Memory B cell (primary cell): Measurements from ENCODE around the gene CDH19.

Experiments used
- ATAC-seq: fragments of 150-1000 bp; cut with Tn5 transposase; 2 replicates; pipeline ENCODE4 v1.10.0; 2021; ENCODE audit warnings: low read depth, mild to moderate bottlenecking, moderate library complexity
- DNase-seq, 2 donors: peaks; one replicate each; pipeline ENCODE4 v3.0.0; 2022; ENCODE audit warnings: low spot score in 2 of 2
- H3K27ac Mint-ChIP-seq: one replicate; pipeline ENCODE4 v1.8.0; 2022; ENCODE audit warnings: mild to moderate bottlenecking, moderate library complexity, mixed read lengths
- H3K27me3 Mint-ChIP-seq: one replicate; pipeline ENCODE4 v1.8.0; 2022; ENCODE audit warnings: mixed read lengths
- H3K36me3 Mint-ChIP-seq: one replicate; pipeline ENCODE4 v1.8.0; 2022; ENCODE audit warnings: mild to moderate bottlenecking, mixed read lengths
- H3K4me1 Mint-ChIP-seq: one replicate; pipeline ENCODE4 v1.8.0; 2022; ENCODE audit warnings: mixed read lengths
- H3K4me3 Mint-ChIP-seq: one replicate; pipeline ENCODE4 v1.8.0; 2022; ENCODE audit warnings: mild to moderate bottlenecking, moderate library complexity, mixed read lengths
- H3K9me3 Mint-ChIP-seq: one replicate; pipeline ENCODE4 v1.8.0; 2022; ENCODE audit warnings: mixed read lengths

Gene CDH19, protein sequence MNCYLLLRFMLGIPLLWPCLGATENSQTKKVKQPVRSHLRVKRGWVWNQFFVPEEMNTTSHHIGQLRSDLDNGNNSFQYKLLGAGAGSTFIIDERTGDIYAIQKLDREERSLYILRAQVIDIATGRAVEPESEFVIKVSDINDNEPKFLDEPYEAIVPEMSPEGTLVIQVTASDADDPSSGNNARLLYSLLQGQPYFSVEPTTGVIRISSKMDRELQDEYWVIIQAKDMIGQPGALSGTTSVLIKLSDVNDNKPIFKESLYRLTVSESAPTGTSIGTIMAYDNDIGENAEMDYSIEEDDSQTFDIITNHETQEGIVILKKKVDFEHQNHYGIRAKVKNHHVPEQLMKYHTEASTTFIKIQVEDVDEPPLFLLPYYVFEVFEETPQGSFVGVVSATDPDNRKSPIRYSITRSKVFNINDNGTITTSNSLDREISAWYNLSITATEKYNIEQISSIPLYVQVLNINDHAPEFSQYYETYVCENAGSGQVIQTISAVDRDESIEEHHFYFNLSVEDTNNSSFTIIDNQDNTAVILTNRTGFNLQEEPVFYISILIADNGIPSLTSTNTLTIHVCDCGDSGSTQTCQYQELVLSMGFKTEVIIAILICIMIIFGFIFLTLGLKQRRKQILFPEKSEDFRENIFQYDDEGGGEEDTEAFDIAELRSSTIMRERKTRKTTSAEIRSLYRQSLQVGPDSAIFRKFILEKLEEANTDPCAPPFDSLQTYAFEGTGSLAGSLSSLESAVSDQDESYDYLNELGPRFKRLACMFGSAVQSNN

DNA sequence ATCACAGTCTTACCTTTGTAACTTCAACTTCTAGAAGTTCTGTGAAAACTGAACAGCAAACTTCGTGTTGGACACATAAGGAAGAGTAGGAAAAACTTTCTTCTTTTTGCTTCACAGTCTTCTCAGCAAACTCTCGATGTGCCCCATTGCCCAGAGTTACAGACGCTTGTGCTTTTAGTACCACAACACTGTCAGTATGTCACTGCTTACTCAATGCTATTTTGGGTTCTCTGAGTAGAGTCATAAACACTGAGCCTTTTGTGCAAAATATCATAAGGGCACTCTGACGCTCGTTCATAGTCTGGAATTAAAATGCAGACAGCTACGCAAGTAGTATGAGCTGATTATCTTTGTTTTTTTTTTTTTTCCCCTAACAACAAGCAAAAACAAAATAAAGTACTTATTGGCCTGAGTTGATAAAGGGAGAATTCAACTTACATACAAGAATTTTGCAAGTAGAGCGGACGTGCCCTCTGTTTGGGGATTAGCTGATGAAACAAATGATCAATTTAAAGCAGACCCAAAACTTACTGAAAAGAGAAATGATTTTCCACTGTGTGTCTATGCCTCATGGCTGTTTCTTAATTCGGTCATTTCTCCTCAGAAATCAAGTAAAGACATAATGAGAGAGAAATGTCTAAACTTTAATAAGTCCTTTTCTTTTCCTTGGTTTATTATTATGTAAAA, at the start of gene CDH19:
Gene CDH19 (minus strand): TSS at position 150 of the 687 bp plus-strand sequence. CDS start 31,886 bp downstream, outside the sequence.
- no peaks in the 10 kb centered on the region for H3K9me3 Mint-ChIP-seq
- H3K36me3 Mint-ChIP-seq: no peaks in the 10 kb centered on the region
- no peak for DNase-seq
- H3K27ac Mint-ChIP-seq: no peak within 1 kb of the TSS
- H3K4me1 Mint-ChIP-seq: no peaks in the 10 kb centered on the region
- H3K27me3 Mint-ChIP-seq: no peaks in the 10 kb centered on the region
- H3K4me3 Mint-ChIP-seq: no peak within 1 kb of the TSS
- no peak for ATAC-seq

DNA sequence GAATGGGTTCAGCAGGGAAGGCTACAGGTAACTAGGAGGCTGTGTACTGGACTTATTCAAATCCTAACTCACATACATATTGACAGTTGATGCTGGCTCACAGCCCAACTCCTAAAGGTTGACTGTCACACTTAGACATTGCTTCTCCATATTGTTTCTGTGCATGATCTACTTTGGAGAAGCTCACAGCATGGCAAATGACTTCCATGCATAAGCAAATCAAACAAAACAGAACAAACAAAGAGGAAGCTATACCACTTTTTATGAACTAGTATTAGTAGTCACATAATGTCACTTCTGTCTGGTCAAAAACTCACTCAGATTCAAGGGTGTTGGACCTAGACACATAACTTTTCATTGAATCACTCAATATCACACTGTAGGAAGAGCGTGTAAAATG, 43.8 kb upstream of the CDH19 start:
- ATAC-seq (no peak), DNase-seq (no peak)
- H3K27ac Mint-ChIP-seq: no peak overlapping the region
- H3K27me3 Mint-ChIP-seq: no peaks in the 10 kb centered on the region
- no peaks in the 10 kb centered on the region for H3K4me1 Mint-ChIP-seq
- no peak overlapping the region for H3K4me3 Mint-ChIP-seq
- no peaks in the 10 kb centered on the region for H3K36me3 Mint-ChIP-seq
- peaks cover 4% of the 10 kb centered on the region for H3K9me3 Mint-ChIP-seq

DNA sequence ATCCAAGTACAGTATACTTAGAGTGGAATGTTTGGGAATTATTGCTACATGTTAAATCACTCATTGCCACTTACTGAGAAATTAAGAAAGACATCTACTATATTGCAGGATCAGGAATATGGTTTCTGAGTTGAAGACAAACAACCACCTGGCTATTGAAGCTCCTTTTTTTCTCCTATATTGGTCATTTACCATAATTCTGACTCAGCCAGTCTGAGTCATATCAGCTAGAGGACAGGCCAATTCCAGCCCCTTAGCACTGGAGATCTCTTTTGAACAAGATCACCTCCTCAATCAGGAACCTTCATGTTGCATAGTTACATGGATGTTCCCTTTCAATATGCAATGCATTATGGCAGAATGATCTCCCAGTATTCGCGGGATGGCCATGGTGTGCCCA, 42.7 kb upstream of the CDH19 start:
- ATAC-seq (no peak), DNase-seq (no peak)
- H3K27ac Mint-ChIP-seq: no peak overlapping the region
- peaks cover 3% of the 10 kb centered on the region for H3K9me3 Mint-ChIP-seq
- H3K27me3 Mint-ChIP-seq: no peaks in the 10 kb centered on the region
- no peaks in the 10 kb centered on the region for H3K4me1 Mint-ChIP-seq
- H3K4me3 Mint-ChIP-seq: no peak overlapping the region
- H3K36me3 Mint-ChIP-seq: no peaks in the 10 kb centered on the region

DNA sequence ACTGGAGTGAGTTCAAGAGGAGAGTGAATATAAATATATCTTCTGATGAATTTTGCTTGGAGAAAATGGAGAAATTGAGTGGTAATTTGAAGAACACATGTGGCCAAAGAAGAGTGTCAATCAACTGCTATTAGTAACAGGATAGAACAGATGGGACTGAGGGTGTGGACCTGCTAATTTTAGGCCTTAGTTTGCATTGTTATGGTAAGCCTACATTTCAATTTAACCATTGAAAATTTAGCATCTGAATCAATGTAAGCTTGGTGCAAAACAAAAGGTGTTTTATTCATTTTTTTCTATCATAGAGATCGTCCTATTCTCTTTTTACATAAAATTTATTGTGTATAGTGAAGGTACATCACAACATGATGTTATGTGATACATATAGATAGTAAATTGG, 42.1 kb upstream of the CDH19 start:
- Mint-ChIP-seq H3K4me3 (no peak overlapping the region), H3K9me3 (peaks cover 4% of the 10 kb centered on the region), H3K27ac (no peak overlapping the region), H3K4me1 (no peaks in the 10 kb centered on the region), H3K27me3 (no peaks in the 10 kb centered on the region), H3K36me3 (no peaks in the 10 kb centered on the region)
- DNase-seq: no peak
- no peak for ATAC-seq

DNA sequence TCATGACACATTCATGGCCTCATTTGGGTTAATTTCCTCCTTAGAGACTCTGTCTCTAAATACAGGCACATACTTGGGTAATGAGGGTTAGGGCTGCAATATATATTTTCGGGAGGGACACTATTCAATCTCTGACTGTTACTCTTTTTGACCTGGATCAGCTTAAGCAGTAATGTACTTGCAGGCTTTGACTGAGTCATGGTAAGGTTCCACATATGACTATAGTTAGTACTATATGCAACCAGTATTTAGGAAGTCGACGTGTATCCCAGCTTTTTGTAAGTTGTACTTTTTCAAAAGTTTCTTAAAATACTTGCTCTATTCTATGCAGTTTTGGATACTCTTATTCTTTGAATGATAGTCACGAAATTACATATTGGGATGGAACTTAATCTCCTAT, 37.2 kb upstream of the CDH19 start:
- no peaks in the 10 kb centered on the region for H3K27me3 Mint-ChIP-seq
- H3K4me3 Mint-ChIP-seq: no peak overlapping the region
- no peaks in the 10 kb centered on the region for H3K4me1 Mint-ChIP-seq
- no peak for ATAC-seq
- no peak for DNase-seq
- no peak overlapping the region for H3K27ac Mint-ChIP-seq
- H3K9me3 Mint-ChIP-seq: peaks cover 8% of the 10 kb centered on the region
- H3K36me3 Mint-ChIP-seq: no peaks in the 10 kb centered on the region

DNA sequence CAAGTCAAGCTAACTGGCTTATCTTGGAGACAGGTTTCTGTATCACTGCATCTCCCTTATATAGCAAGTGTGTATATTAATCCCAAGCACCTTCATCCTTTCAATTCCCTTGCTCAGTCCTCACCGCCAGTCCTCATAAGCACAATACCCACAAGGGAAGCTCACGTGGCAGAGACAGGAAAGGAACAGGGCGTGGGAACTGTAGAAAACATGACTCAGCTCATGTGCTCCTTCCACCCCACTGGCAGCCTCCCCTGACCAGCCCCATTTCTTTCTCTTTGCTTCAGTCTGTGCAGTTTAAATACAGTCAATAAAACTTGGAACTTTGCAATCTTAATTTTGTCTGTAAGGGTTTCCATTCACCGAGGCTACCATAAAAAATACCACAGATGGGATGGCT, 36.5 kb upstream of the CDH19 start:
- H3K27me3 Mint-ChIP-seq: no peaks in the 10 kb centered on the region
- no peak overlapping the region for H3K27ac Mint-ChIP-seq
- H3K9me3 Mint-ChIP-seq: peaks cover 8% of the 10 kb centered on the region
- H3K4me3 Mint-ChIP-seq: no peak overlapping the region
- ATAC-seq (no peak), DNase-seq (no peak)
- H3K36me3 Mint-ChIP-seq: no peaks in the 10 kb centered on the region
- no peaks in the 10 kb centered on the region for H3K4me1 Mint-ChIP-seq

DNA sequence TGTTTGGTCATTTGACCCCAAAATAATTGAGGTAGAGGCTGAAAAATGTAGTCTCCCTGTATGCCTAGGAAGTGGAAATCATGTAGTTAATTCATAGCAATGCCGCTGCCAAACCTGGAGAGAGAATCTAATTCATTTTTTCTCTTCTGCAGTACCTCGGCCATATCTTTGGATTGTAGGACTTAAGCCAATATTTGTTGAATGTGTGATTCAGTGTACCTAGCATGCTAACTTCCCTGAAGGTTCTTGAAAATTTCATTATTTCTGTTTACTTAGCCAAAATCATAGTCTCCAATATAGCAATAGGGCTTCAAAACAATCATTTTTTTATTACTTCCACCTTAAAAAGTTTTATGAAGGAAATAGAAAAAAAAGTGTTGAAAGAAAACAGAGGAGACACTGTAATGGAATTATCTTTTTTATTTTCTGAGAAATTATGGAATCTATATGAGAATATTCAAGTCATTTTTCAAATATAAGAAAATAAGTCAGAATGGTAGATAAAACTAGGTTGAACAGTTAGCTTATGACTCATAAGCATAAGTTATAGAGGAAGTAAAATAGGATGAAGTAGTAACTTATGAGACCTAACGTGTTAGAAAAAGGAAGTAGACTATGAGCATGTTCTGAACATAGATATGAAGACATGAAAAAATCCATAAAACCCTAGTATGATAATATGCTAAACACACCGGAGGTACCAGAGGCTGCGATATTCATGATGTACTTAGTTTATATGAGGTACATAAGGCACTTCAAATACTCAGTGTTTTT, 35.2 kb upstream of the CDH19 start:
- no peak for ATAC-seq

DNA sequence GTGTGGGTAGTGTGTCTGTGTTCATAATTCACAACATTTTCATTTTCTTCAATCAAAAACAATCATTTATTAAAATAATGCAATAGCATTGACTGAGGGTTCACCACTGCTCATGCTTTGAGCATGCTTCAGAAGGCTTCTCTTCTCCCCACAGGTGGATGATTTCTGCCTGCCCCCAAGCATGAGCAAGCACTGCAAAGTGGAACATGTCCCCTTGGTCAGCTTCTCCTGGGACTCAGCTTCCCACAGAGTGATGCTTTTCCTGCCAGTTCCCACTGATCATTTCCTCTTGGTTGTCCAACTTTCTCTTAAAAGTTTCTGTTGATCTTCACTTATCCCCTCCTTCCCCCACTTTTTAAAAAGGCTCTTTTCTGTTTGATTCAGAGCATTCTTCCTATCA, 31.5 kb upstream of the CDH19 start:
- H3K4me3 Mint-ChIP-seq: no peak overlapping the region

More for the DNA sequence above, 35.2 kb upstream of the CDH19 start:
- Mint-ChIP-seq H3K9me3 (peaks cover 8% of the 10 kb centered on the region), H3K27me3 (no peaks in the 10 kb centered on the region), H3K36me3 (no peaks in the 10 kb centered on the region), H3K4me3 (no peak overlapping the region), H3K27ac (no peak overlapping the region), H3K4me1 (no peaks in the 10 kb centered on the region)
- no peak for DNase-seq

DNA sequence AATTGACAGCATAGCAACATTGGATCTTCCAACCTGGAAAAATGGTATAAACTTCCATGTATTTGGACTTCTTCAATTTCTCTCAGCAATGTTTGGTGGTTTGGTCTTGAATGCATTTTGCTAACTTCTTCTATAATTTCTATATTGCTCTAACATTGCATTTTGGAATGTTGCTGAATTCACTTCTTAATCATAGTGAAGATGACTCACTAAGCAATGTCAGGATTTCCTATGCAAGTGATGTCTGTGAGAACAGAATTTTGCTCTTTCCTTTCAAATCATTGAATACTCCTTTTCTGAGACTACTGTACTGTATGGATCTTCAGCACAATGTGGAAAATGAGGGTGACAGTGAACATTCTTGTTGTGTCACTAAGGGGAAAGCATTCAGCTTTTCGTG, 28.9 kb upstream of the CDH19 start:
- Mint-ChIP-seq H3K4me3 (no peak overlapping the region), H3K27ac (no peak overlapping the region), H3K9me3 (peaks cover 7% of the 10 kb centered on the region), H3K4me1 (no peaks in the 10 kb centered on the region), H3K27me3 (no peaks in the 10 kb centered on the region), H3K36me3 (no peaks in the 10 kb centered on the region)
- ATAC-seq (no peak), DNase-seq (no peak)

More for the DNA sequence above, 31.5 kb upstream of the CDH19 start:
- peaks cover 3% of the 10 kb centered on the region for H3K9me3 Mint-ChIP-seq
- H3K4me1 Mint-ChIP-seq: no peaks in the 10 kb centered on the region
- no peak for DNase-seq
- no peaks in the 10 kb centered on the region for H3K27me3 Mint-ChIP-seq
- H3K27ac Mint-ChIP-seq: no peak overlapping the region
- no peak for ATAC-seq
- no peaks in the 10 kb centered on the region for H3K36me3 Mint-ChIP-seq

DNA sequence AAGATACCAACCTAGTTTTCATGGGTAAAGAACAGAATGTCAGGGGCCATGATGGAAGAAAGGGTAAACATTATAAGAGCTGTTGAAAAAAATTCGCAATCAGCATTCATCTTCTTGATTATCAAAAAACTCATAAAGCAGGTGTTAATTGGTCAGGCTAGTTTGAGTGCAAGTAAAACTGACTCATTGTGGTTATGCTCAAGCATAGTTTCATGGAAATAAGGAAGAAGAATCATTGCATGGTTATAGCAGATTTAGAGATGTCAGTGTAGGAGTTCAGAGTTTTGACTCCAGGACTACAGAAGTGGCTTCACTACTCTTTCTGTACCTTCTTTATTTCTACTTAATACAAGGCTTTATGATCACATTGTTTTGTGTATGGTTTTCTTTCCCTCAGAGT, 26.9 kb upstream of the CDH19 start:
- no peak overlapping the region for H3K4me3 Mint-ChIP-seq
- no peak overlapping the region for H3K27ac Mint-ChIP-seq
- no peak for DNase-seq
- peaks cover 7% of the 10 kb centered on the region for H3K9me3 Mint-ChIP-seq
- no peaks in the 10 kb centered on the region for H3K36me3 Mint-ChIP-seq
- no peaks in the 10 kb centered on the region for H3K4me1 Mint-ChIP-seq
- no peak for ATAC-seq
- no peaks in the 10 kb centered on the region for H3K27me3 Mint-ChIP-seq

DNA sequence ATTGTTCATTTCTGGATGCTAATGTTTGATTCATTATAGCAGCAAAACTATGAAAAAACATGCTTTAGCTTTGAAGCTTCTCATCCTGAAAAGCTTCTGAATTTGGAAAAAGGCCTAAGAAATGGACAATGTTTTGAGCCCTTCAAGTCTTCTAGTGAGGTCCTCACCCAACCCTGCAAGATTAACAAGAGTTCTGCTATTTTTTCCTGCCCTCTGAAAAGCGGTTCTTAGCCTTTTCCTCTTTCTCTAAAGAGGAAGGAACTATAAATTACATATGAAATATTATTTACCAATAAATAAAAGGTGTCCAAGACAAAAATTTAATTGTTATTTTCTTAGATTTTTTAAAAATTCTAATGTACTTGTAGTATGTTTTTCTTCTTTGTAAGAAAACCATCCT, 19.9 kb upstream of the CDH19 start:
- DNase-seq: no peak
- ATAC-seq: no peak
- H3K27me3 Mint-ChIP-seq: no peaks in the 10 kb centered on the region
- H3K36me3 Mint-ChIP-seq: no peaks in the 10 kb centered on the region
- H3K4me3 Mint-ChIP-seq: no peak overlapping the region
- no peak overlapping the region for H3K27ac Mint-ChIP-seq
- peaks cover 8% of the 10 kb centered on the region for H3K9me3 Mint-ChIP-seq
- H3K4me1 Mint-ChIP-seq: no peaks in the 10 kb centered on the region

DNA sequence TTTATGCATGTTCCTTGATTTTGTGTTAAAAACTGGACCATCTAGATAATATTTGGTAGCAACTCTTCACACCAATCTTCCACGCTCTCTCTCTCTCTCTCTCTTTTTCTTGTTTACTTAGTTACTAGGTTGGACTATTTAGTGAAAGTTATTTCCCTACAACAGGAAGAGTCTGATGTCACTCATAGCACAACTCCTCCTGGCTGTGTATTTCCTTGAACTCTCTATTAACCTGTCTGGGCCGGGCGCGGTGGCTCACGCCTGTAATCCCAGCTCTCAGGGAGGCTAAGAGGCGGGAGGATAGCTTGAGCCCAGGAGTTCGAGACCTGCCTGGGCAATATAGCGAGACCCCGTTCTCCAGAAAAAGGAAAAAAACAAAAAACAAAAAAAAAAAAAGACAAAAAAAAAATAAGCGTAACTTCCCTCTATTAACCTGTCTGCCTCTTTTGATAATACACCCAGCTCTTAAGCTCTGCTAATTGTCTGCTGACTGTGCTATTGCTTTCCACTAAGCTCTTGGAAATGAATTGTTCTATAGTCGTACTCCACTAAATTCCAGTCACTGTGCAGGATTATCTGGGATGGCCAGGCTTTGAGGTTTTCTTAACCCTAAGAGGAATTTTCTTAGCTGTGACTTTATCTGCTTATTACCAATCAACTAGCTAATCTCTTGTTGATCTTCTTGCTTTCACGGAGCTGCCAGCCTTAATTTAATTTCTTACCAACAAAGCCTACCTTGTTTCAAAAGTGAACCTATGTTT, 18.1 kb upstream of the CDH19 start:
- Mint-ChIP-seq H3K9me3 (peaks cover 4% of the 10 kb centered on the region), H3K27me3 (no peaks in the 10 kb centered on the region), H3K4me3 (no peak overlapping the region), H3K36me3 (no peaks in the 10 kb centered on the region), H3K4me1 (no peaks in the 10 kb centered on the region), H3K27ac (no peak overlapping the region)
- ATAC-seq (no peak), DNase-seq (no peak)

DNA sequence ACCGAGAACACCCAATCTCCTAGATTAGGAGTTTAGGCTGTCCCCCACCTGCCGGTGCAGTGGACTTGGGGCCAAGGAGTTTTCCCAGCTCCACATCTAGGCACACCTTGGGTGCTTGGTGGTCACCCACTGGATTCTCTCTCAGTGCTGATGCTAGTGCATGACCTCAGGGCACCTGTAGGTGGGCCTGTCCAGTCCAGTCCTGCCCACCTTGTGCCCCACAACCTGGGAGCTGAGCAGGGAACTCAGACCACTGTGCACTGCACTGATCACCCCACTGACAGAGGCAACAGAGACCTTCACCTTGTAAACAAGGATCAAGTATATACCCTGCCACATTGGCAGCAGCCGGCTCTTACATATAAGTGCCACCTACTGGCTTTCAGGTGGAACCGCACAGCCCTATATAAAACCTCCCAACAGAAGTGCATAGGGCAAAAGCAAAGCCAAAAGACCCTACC, 12.7 kb upstream of the CDH19 start:
- H3K36me3 Mint-ChIP-seq: no peaks in the 10 kb centered on the region
- H3K27ac Mint-ChIP-seq: no peak overlapping the region
- H3K9me3 Mint-ChIP-seq: peaks cover under 1% of the 10 kb centered on the region
- H3K27me3 Mint-ChIP-seq: no peaks in the 10 kb centered on the region
- ATAC-seq (no peak), DNase-seq (no peak)
- H3K4me3 Mint-ChIP-seq: no peak overlapping the region
- H3K4me1 Mint-ChIP-seq: no peaks in the 10 kb centered on the region
